MM.1S (cell line): ENCODE data around the gene PRKAG2.

Experiments used
- CTCF ChIP-seq: fragments of 300-600 bp; sonication (generic); IDR thresholded peaks from 2 replicates; pipeline ENCODE4 v1.5.1; 2016; ENCODE audit warnings: antibody characterized with exemption, low read length, mixed read lengths
- EZH2 ChIP-seq: fragments of 300-600 bp; sonication (generic); optimal IDR thresholded peaks from 2 replicates; pipeline ENCODE3; 2017; ENCODE audit warnings: low read depth, mild to moderate bottlenecking, antibody characterized with exemption, low read length, mixed read lengths
- EZH2phosphoT487 ChIP-seq: fragments of 300-600 bp; sonication (generic); IDR thresholded peaks from 2 replicates; pipeline ENCODE4 v1.6.1; 2018; ENCODE audit warnings: antibody characterized with exemption, low read length

DNA sequence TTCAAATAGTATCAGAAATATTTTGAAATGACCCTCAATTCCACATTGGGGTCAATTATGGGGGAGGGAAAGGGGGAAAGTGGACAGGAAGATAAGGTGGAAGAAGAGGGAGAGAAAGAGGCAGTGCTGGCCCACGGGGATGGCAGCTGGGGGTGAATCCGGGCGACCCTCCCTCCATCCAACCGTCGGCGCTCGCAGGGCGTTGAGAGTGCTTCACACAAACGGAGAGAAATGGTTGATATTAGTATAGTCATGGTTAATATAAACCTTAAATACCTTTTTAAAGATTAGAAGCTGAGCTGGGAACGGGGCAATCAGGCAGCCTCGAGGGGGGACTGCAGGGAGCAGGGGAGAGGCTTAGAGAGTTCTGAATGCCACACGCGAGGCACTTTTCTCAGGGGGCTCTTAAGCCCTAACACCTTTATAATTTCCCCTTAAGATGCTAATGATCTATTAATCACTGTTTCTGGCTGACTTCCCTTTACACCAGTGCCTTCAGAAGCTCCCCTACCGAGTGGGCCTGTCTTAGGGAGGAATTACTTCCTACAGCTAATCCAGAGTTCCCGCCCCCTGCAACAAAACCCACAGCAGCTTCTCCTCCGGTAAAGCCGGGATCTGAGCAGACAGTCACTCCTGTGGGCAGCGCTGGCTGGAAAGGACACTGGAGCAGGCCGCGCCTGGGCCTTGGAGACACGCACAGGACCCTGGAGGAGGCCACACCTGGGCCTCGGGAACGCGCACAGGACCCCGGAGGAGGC lies 39.5 kb downstream of the PRKAG2 start:
- TF ChIP-seq CTCF (no peak), EZH2 (no peak), EZH2phosphoT487 (no peak)
